GM23338 (cell line): ENCODE data around the gene WWOX. TPM values are rescaled to one million over a fixed set of nuclear protein-coding genes. Genes with fewer than 3 reads are reported as not detected.

Experiments
- ATAC-seq: fragments of 200-7000 bp; cut with Tn5 transposase; 3 replicates; pipeline ENCODE4 v1.9.1; 2020
- DNase-seq: peaks from one replicate; pipeline ENCODE4 v3.0.0-alpha.2; 2015; ENCODE audit warnings: low spot score
- H2AFZ ChIP-seq: fragments of 200-600 bp; sonication (generic); 2 replicates; pipeline ENCODE4 v1.8.0; 2016; ENCODE audit warnings: antibody characterized with exemption, mild to moderate bottlenecking, moderate library complexity
- H3F3A ChIP-seq: fragments of 200-600 bp; sonication (generic); replicated peaks from 2 replicates; pipeline ENCODE4 v1.8.0; 2017; ENCODE audit warnings: antibody characterized with exemption, mixed run types, low read depth
- H3K27ac ChIP-seq: fragments of 200-600 bp; sonication (generic); 2 replicates; pipeline ENCODE4 v1.6.1; 2016; ENCODE audit warnings: low read depth
- H3K27me3 ChIP-seq: fragments of 200-600 bp; sonication (generic); 2 replicates; pipeline ENCODE4 v1.8.0; 2016; ENCODE audit warnings: mild to moderate bottlenecking, mixed run types, moderate library complexity; ENCODE audit not compliant: insufficient read depth
- H3K36me3 ChIP-seq: fragments of 200-600 bp; sonication (generic); 2 replicates; pipeline ENCODE4 v1.8.0; 2016; ENCODE audit warnings: mild to moderate bottlenecking; ENCODE audit not compliant: insufficient read depth
- H3K4me1 ChIP-seq: fragments of 200-600 bp; sonication (generic); 2 replicates; pipeline ENCODE4 v1.8.0; 2016; ENCODE audit warnings: mild to moderate bottlenecking, moderate library complexity; ENCODE audit not compliant: insufficient read depth
- H3K4me2 ChIP-seq: fragments of 200-600 bp; sonication (generic); 2 replicates; pipeline ENCODE4 v1.7.1; 2017; ENCODE audit warnings: mixed run types
- H3K4me3 ChIP-seq: fragments of 200-600 bp; sonication (generic); 2 replicates; pipeline ENCODE4 v1.6.1; 2016; ENCODE audit warnings: mixed run types
- H3K79me2 ChIP-seq: fragments of 200-600 bp; sonication (generic); replicated peaks from 2 replicates; pipeline ENCODE4 v1.8.0; 2017; ENCODE audit warnings: mild to moderate bottlenecking; ENCODE audit not compliant: insufficient read depth
- H3K9me2 ChIP-seq: fragments of 200-600 bp; sonication (generic); 2 replicates; pipeline ENCODE4 v1.8.0; 2017; ENCODE audit not compliant: insufficient read depth
- H4K20me1 ChIP-seq: fragments of 200-600 bp; sonication (generic); replicated peaks from 2 replicates; pipeline ENCODE4 v1.8.0; 2017; ENCODE audit warnings: mild to moderate bottlenecking; ENCODE audit not compliant: insufficient read depth
- H3K27ac Mint-ChIP-seq: 2 replicates; pipeline ENCODE4 v1.8.0; 2020; ENCODE audit warnings: inconsistent platforms, mild to moderate bottlenecking, moderate library complexity, mixed read lengths
- H3K27me3 Mint-ChIP-seq: 3 replicates; pipeline ENCODE4 v1.8.0; 2022; ENCODE audit warnings: low read depth, mild to moderate bottlenecking, moderate library complexity, mixed read lengths, inconsistent platforms; ENCODE audit not compliant: insufficient read depth, poor library complexity
- H3K36me3 Mint-ChIP-seq: 3 replicates; pipeline ENCODE4 v1.8.0; 2021; ENCODE audit warnings: low read depth, mild to moderate bottlenecking, inconsistent platforms, moderate library complexity, mixed read lengths
- H3K4me1 Mint-ChIP-seq: 3 replicates; pipeline ENCODE4 v1.8.0; 2020; ENCODE audit warnings: mild to moderate bottlenecking, inconsistent platforms, mixed read lengths
- H3K4me3 Mint-ChIP-seq: 3 replicates; pipeline ENCODE4 v1.8.0; 2021; ENCODE audit warnings: moderate library complexity, mild to moderate bottlenecking, inconsistent platforms, mixed read lengths
- H3K9me3 Mint-ChIP-seq: 3 replicates; pipeline ENCODE4 v1.8.0; 2020; ENCODE audit warnings: moderate library complexity, mild to moderate bottlenecking, inconsistent platforms, mixed read lengths
- CREB1 ChIP-seq: fragments of 250-450 bp; sonication (Bioruptor Pico); IDR thresholded peaks from 2 replicates; pipeline ENCODE4 v1.5.0; 2020; ENCODE audit warnings: low read depth, mild to moderate bottlenecking, moderate library complexity
- CTCF ChIP-seq, 2 experiments: fragments of 200-600 bp in 1 of 2; sonication (generic) in 1 of 2; conservative IDR thresholded peaks; 2 replicates each; pipeline versions ENCODE4 v1.5.1 to v1.6.1; 2016 to 2017; ENCODE audit warnings: antibody characterized with exemption in 2 of 2, low read depth in 2 of 2, mild to moderate bottlenecking in 2 of 2, moderate library complexity in 1 of 2
- ETS1 ChIP-seq: IDR thresholded peaks from 2 replicates; pipeline ENCODE4 v1.6.1; 2016; ENCODE audit warnings: antibody characterized with exemption
- EZH2 ChIP-seq: fragments of 200-600 bp; sonication (generic); IDR thresholded peaks from one replicate; pipeline ENCODE4 v1.8.0; 2017; ENCODE audit warnings: antibody characterized with exemption, mild to moderate bottlenecking, low read depth; ENCODE audit not compliant: unreplicated experiment
- EZH2phosphoT487 ChIP-seq: fragments of 200-600 bp; sonication (generic); IDR thresholded peaks from one replicate; pipeline ENCODE4 v1.8.1; 2018; ENCODE audit warnings: antibody characterized with exemption; ENCODE audit not compliant: unreplicated experiment
- JUNB ChIP-seq: IDR thresholded peaks from one replicate; pipeline ENCODE4 v1.6.1; 2016; ENCODE audit warnings: antibody characterized with exemption; ENCODE audit not compliant: unreplicated experiment
- NANOG ChIP-seq: IDR thresholded peaks from 2 replicates; pipeline ENCODE4 v1.6.1; 2016; ENCODE audit warnings: antibody characterized with exemption, borderline replicate concordance
- POLR2AphosphoS5 ChIP-seq: IDR thresholded peaks from 2 replicates; pipeline ENCODE4 v1.6.1; 2016; ENCODE audit warnings: antibody characterized with exemption, low read depth
- REST ChIP-seq: IDR thresholded peaks from one replicate; pipeline ENCODE4 v1.6.1; 2018; ENCODE audit warnings: antibody characterized with exemption; ENCODE audit not compliant: unreplicated experiment
- STAT1 ChIP-seq: IDR thresholded peaks from one replicate; pipeline ENCODE4 v1.6.1; 2016; ENCODE audit warnings: antibody characterized with exemption; ENCODE audit not compliant: unreplicated experiment
- polyA plus RNA-seq: library from polyadenylated mRNA; unstranded; fragments of >200 nt; fragmentation: Nextera tagmentation; extraction: Ambion mirVana; gene quantifications from 2 replicates; pipeline ENCODE4 v1.2.1, GENCODE V29; 2016
- total RNA-seq: library from RNA; depleted of rRNA; stranded (reverse); fragments of >200 nt; shearing (Covaris generic); gene quantifications from 2 replicates; pipeline ENCODE4 v1.2.3, GENCODE V29; 2014

Gene WWOX
- total and polyA plus RNA-seq, 2 experiments from 2014 or later: 10.0 to 19.3 TPM

- Histone ChIP-seq H3K4me1 (no peaks in the 10 kb centered on the region), H3K4me3 (no peak overlapping the region), H3K27me3 (no peaks in the 10 kb centered on the region), H3K4me2 (no peak overlapping the region), H3K9me2 (no peaks in the 10 kb centered on the region), H4K20me1 (no peaks in the 10 kb centered on the region), H3K36me3 (no peaks in the 10 kb centered on the region), H2AFZ (no peak overlapping the region), H3K27ac (no peak overlapping the region), H3F3A (no peaks in the 10 kb centered on the region), H3K79me2 (no peaks in the 10 kb centered on the region)
- H3K27ac Mint-ChIP-seq: no peak overlapping the region
- no peaks in the 10 kb centered on the region for H3K9me3 Mint-ChIP-seq
- ATAC-seq: no peak
- no peaks in the 10 kb centered on the region for H3K27me3 Mint-ChIP-seq
- no peaks in the 10 kb centered on the region for H3K36me3 Mint-ChIP-seq
- peaks cover 4% of the 10 kb centered on the region; the same call in 1 of the 3 replicates for H3K4me1 Mint-ChIP-seq
- no peak overlapping the region for H3K4me3 Mint-ChIP-seq
- no peak for DNase-seq
- no peak for TF ChIP-seq JUNB
Measured at GRCh38 chr16:78675312-78675711, 575.9 kb downstream of the WWOX start.

GRCh38 chr16:78675951-78676792 is 576.7 kb downstream of the WWOX start:
- no peaks in the 10 kb centered on the region for H3K27me3 Mint-ChIP-seq
- H3K36me3 ChIP-seq: no peaks in the 10 kb centered on the region
- H3K36me3 Mint-ChIP-seq: no peaks in the 10 kb centered on the region
- H3K79me2 ChIP-seq: no peaks in the 10 kb centered on the region
- no peaks in the 10 kb centered on the region for H3K27me3 ChIP-seq
- H3K27ac Mint-ChIP-seq: no peak overlapping the region
- no peak overlapping the region for H3K4me3 Mint-ChIP-seq
- ATAC-seq: no peak
- no peaks in the 10 kb centered on the region for H3K9me2 ChIP-seq
- H3K4me2 ChIP-seq: no peak overlapping the region
- no peaks in the 10 kb centered on the region for H3F3A ChIP-seq
- H4K20me1 ChIP-seq: no peaks in the 10 kb centered on the region
- no peaks in the 10 kb centered on the region for H3K4me1 ChIP-seq
- no peak overlapping the region for H3K27ac ChIP-seq
- H2AFZ ChIP-seq: no peak overlapping the region
- no peaks in the 10 kb centered on the region for H3K9me3 Mint-ChIP-seq
- no peak for DNase-seq
- no peak overlapping the region for H3K4me3 ChIP-seq
- H3K4me1 Mint-ChIP-seq: peaks cover 4% of the 10 kb centered on the region; the same call in 1 of the 3 replicates
- no peak for TF ChIP-seq POLR2AphosphoS5
- no peak for TF ChIP-seq EZH2
- TF ChIP-seq STAT1: no peak
- no peak for TF ChIP-seq CTCF (conservative IDR thresholded peaks at IDR 0.05; ENCODE audit: low read depth in 2 of 2)
- no peak for TF ChIP-seq REST
- no peak for TF ChIP-seq CREB1 (CRISPR knock-in tag)
- no peak for TF ChIP-seq NANOG
- no peak for TF ChIP-seq EZH2phosphoT487
- no peak for TF ChIP-seq ETS1
